Stimulated activated CD4-positive, alpha-beta T cell treated with anti-CD3 and anti-CD28 coated beads, TNF-alpha, amount 100 ng/mL, for 24 hours (primary cell): ENCODE results near the gene NTF4.

Source experiments
- DNase-seq, 3 experiments: peaks; one replicate each; pipeline ENCODE4 v3.0.0-alpha.2; 2020; ENCODE audit warnings: low read depth in 3 of 3

The NTF4 gene

GRCh38 chr19:49064768-49065611 is at the start of gene NTF4:
Gene NTF4, minus strand, starts transcription at chr19:49064818. Its CDS starts 2,821 bp downstream, at chr19:49061997.
- no peak for DNase-seq

GRCh38 chr19:49113762-49114629 is 49.4 kb upstream of the NTF4 start, which contains the start of gene LIN7B:
Gene LIN7B, plus strand, starts transcription at chr19:49114370. Its CDS starts 35 bp downstream, at chr19:49114405.
- peak; percentile 30 to 70 (median 50) for DNase-seq

- no peak for DNase-seq
These were observed 46.8 kb upstream of the NTF4 start for GRCh38 chr19:49111218-49111998.

- DNase-seq: no peak
These were observed 45.9 kb upstream of the NTF4 start for GRCh38 chr19:49110567-49110966.

GRCh38 chr19:49109569-49110233 is 45.1 kb upstream of the NTF4 start:
- no peak for DNase-seq

GRCh38 chr19:49109051-49109450 is 44.4 kb upstream of the NTF4 start:
- no peak for DNase-seq

- no peak for DNase-seq
These were observed 43.2 kb upstream of the NTF4 start for GRCh38 chr19:49107625-49108459.

- peak; percentile 37 to 64 (median 45) for DNase-seq
These were observed 42.1 kb upstream of the NTF4 start for GRCh38 chr19:49106648-49107135.

GRCh38 chr19:49104229-49104864 is 39.7 kb upstream of the NTF4 start:
- DNase-seq: no peak

- DNase-seq: no peak
These were observed 38.9 kb upstream of the NTF4 start for GRCh38 chr19:49103331-49104085.

- DNase-seq: no peak
These were observed 37.7 kb upstream of the NTF4 start for GRCh38 chr19:49102303-49102702.

GRCh38 chr19:49101160-49101559 is 36.5 kb upstream of the NTF4 start:
- no peak for DNase-seq

GRCh38 chr19:49098795-49099194 is 34.2 kb upstream of the NTF4 start:
- DNase-seq: no peak

GRCh38 chr19:49097453-49098288 is 33.1 kb upstream of the NTF4 start:
- DNase-seq: peak; percentile 35 to 61 (median 59)

- no peak for DNase-seq
These were observed 30.2 kb upstream of the NTF4 start for GRCh38 chr19:49094505-49095482.

- no peak for DNase-seq
These were observed 28.1 kb upstream of the NTF4 start for GRCh38 chr19:49092686-49093085.
